Liver (tissue), 9 donors: Measurements from ENCODE around the gene MAN1C1. TPM values are rescaled to one million over a fixed set of nuclear protein-coding genes. Genes with fewer than 3 reads are reported as not detected.

ENCODE experiments used
- DNase-seq: peaks from one replicate; pipeline ENCODE4 v3.0.0-alpha.2; 2017; ENCODE audit warnings: low spot score
- H3K27ac ChIP-seq, 2 donors: one replicate each; pipeline ENCODE4 v1.7.0; 2013; ENCODE audit warnings: inconsistent platforms in 2 of 2, low read length in 2 of 2, control low read depth in 1 of 2, low read depth in 1 of 2, mild to moderate bottlenecking in 1 of 2
- H3K27me3 ChIP-seq, 4 donors: one replicate each; pipeline versions ENCODE4 v1.6.1 to v1.7.0; 2013; ENCODE audit warnings: low read length in 3 of 4, inconsistent platforms in 1 of 4, mild to moderate bottlenecking in 1 of 4, moderate library complexity in 1 of 4; ENCODE audit not compliant: control insufficient read depth in 4 of 4, insufficient read depth in 4 of 4
- H3K36me3 ChIP-seq, 4 donors: one replicate each; pipeline versions ENCODE4 v1.6.1 to v1.7.0; 2013; ENCODE audit warnings: low read length in 3 of 4, mild to moderate bottlenecking in 3 of 4, low read depth in 1 of 4, moderate library complexity in 1 of 4; ENCODE audit not compliant: control insufficient read depth in 4 of 4, insufficient read depth in 3 of 4
- H3K4me1 ChIP-seq, 4 donors: one replicate each; pipeline versions ENCODE4 v1.6.1 to v1.7.0; 2013; ENCODE audit warnings: low read length in 3 of 4, mild to moderate bottlenecking in 3 of 4, moderate library complexity in 1 of 4; ENCODE audit not compliant: control insufficient read depth in 4 of 4, insufficient read depth in 4 of 4
- H3K4me3 ChIP-seq, 3 donors: one replicate each; pipeline versions ENCODE4 v1.6.1 to v1.7.0; 2013; ENCODE audit warnings: low read length in 3 of 3, control low read depth in 1 of 3, low read depth in 1 of 3, mild to moderate bottlenecking in 1 of 3
- H3K9ac ChIP-seq, 2 donors: one replicate each; pipeline ENCODE4 v1.7.0; 2013; ENCODE audit warnings: low read length in 2 of 2, mild to moderate bottlenecking in 2 of 2, moderate library complexity in 2 of 2, control low read depth in 1 of 2, low read depth in 1 of 2
- H3K9me3 ChIP-seq, 4 donors: one replicate each; pipeline versions ENCODE4 v1.6.1 to v1.7.0; 2013; ENCODE audit warnings: low read length in 3 of 4; ENCODE audit not compliant: control insufficient read depth in 4 of 4
- ATF3 ChIP-seq: IDR thresholded peaks from 2 replicates; pipeline ENCODE4 v1.6.1; 2016; ENCODE audit warnings: antibody characterized with exemption
- CTCF ChIP-seq: fragments of 150-350 bp; IDR thresholded peaks from 2 replicates; pipeline ENCODE4 v1.5.1; 2017; ENCODE audit warnings: improper control_type of control experiment, low read depth, low read length; ENCODE audit not compliant: missing input control
- EGR1 ChIP-seq, 2 donors: IDR thresholded peaks; 2 replicates each; pipeline ENCODE4 v1.6.1; 2016 to 2018; ENCODE audit warnings: antibody characterized with exemption in 2 of 2, low read depth in 2 of 2
- FOXA2 ChIP-seq: IDR thresholded peaks from 2 replicates; pipeline ENCODE4 v1.6.1; 2016; ENCODE audit warnings: antibody characterized with exemption
- GABPA ChIP-seq, 2 donors: IDR thresholded peaks in 1 of 2; conservative IDR thresholded peaks in 1 of 2; 2 replicates each; pipeline ENCODE4 v1.6.1; 2016; ENCODE audit warnings: antibody characterized with exemption in 2 of 2, mild to moderate bottlenecking in 1 of 2, moderate library complexity in 1 of 2
- HNF4A ChIP-seq, 2 donors: conservative IDR thresholded peaks; 2 replicates each; pipeline ENCODE4 v1.6.1; 2016; ENCODE audit warnings: antibody characterized with exemption in 2 of 2, mild to moderate bottlenecking in 2 of 2
- HNF4G ChIP-seq: IDR thresholded peaks from 2 replicates; pipeline ENCODE4 v1.6.1; 2016; ENCODE audit warnings: antibody characterized with exemption
- JUND ChIP-seq, 2 donors: IDR thresholded peaks; 2 replicates each; pipeline ENCODE4 v1.6.1; 2016; ENCODE audit warnings: antibody characterized with exemption in 2 of 2
- MAX ChIP-seq: IDR thresholded peaks from 2 replicates; pipeline ENCODE4 v1.6.1; 2016; ENCODE audit warnings: antibody characterized with exemption
- RAD21 ChIP-seq, 2 donors: IDR thresholded peaks; 2 replicates each; pipeline ENCODE4 v1.6.1; 2016; ENCODE audit warnings: antibody characterized with exemption in 2 of 2, mild to moderate bottlenecking in 2 of 2
- REST ChIP-seq: IDR thresholded peaks from 2 replicates; pipeline ENCODE4 v1.6.1; 2016; ENCODE audit warnings: antibody characterized with exemption, mild to moderate bottlenecking
- RXRA ChIP-seq, 2 donors: IDR thresholded peaks; 2 replicates each; pipeline ENCODE4 v1.6.1; 2017 to 2018; ENCODE audit warnings: antibody characterized with exemption in 2 of 2, mild to moderate bottlenecking in 1 of 2
- TAF1 ChIP-seq: conservative IDR thresholded peaks from 2 replicates; pipeline ENCODE4 v1.6.1; 2016; ENCODE audit warnings: antibody characterized with exemption, mild to moderate bottlenecking
- YY1 ChIP-seq: IDR thresholded peaks from 2 replicates; pipeline ENCODE4 v1.6.1; 2016; ENCODE audit warnings: antibody characterized with exemption, mild to moderate bottlenecking
- ZBTB33 ChIP-seq: IDR thresholded peaks from 2 replicates; pipeline ENCODE4 v1.6.1; 2016; ENCODE audit warnings: antibody characterized with exemption
- WGBS: extraction: QIAGEN DNeasy Blood & Tissue Kit; methylation state at CpG from one replicate; pipeline ENCODE4 v1.1.7; 2013; 5-methylcytosine and 5-hydroxymethylcytosine counted together
- polyA plus RNA-seq, 2 donors: library from polyadenylated mRNA; stranded (reverse) in 1 of 2; unstranded in 1 of 2; fragments of 200-250 nt in 1 of 2; fragments of >200 nt in 1 of 2; fragmentation: Nextera tagmentation in 1 of 2; extraction: Ambion mirVana in 1 of 2; gene quantifications; one replicate each; pipeline versions ENCODE4 v1.2.1 to v1.2.3, GENCODE V29; 2013 to 2015
- total RNA-seq, 2 donors: library from RNA; depleted of rRNA; stranded (reverse); fragments of >200 nt; gene quantifications; one replicate each; pipeline ENCODE4 v1.2.3, GENCODE V29; 2014
- donor health status: healthy.
- donor health status: healthy.
- donor health status: healthy.
- donor health status: healthy.
- donor health status: healthy.

Gene MAN1C1
- total and polyA plus RNA-seq, 4 donors = 6.3 to 16.0 (median 8.1) TPM

- Histone ChIP-seq H3K27ac (no peak overlapping the region), H3K4me3 (no peak overlapping the region), H3K36me3 (no peaks in the 10 kb centered on the region), H3K9me3 (no peaks in the 10 kb centered on the region), H3K9ac (no peak overlapping the region), H3K4me1 (no peaks in the 10 kb centered on the region), H3K27me3 (no peaks in the 10 kb centered on the region)
- whole genome bisulfite sequencing = 90% methylated on average over 1 of the region's 1 CpG
- no peak for TF ChIP-seq REST
- TF ChIP-seq HNF4A (conservative IDR thresholded peaks at IDR 0.05) = no peak
- no peak for TF ChIP-seq ATF3
- TF ChIP-seq FOXA2 = no peak
- TF ChIP-seq MAX = no peak
- TF ChIP-seq RAD21 (IDR thresholded peaks at IDR 0.05) = no peak
- TF ChIP-seq RXRA (IDR thresholded peaks at IDR 0.05) = no peak
- no peak for TF ChIP-seq YY1
- TF ChIP-seq HNF4G = no peak
- no peak for TF ChIP-seq CTCF
- no peak for TF ChIP-seq TAF1
- no peak for TF ChIP-seq JUND (IDR thresholded peaks at IDR 0.05)
- TF ChIP-seq GABPA (IDR thresholded peaks at IDR 0.05 in 1 of 2, conservative IDR thresholded peaks at IDR 0.05 in 1 of 2) = no peak
- TF ChIP-seq EGR1 (IDR thresholded peaks at IDR 0.05; ENCODE audit: low read depth in 2 of 2) = no peak
- TF ChIP-seq ZBTB33 = no peak
- DNase-seq = no peak
Measured at GRCh38 chr1:25735956-25736529, 119.5 kb downstream of the MAN1C1 start.

- Histone ChIP-seq H3K4me1 (no peaks in the 10 kb centered on the region), H3K36me3 (no peaks in the 10 kb centered on the region), H3K9me3 (no peaks in the 10 kb centered on the region), H3K27me3 (no peaks in the 10 kb centered on the region), H3K4me3 (no peak overlapping the region), H3K9ac (no peak overlapping the region), H3K27ac (no peak overlapping the region)
- 78% methylated on average over 6 of the region's 6 CpGs for WGBS
- TF ChIP-seq RAD21 (IDR thresholded peaks at IDR 0.05) (no peak), MAX (no peak)
- no peak for DNase-seq
Measured at GRCh38 chr1:25737130-25737529, 120.5 kb downstream of the MAN1C1 start.
